DMS79 (cell line): Measurements from ENCODE around the gene PPARA.
"Not testable (repeated sequence)": the region's sequence is repeated elsewhere in the genome, so short reads cannot be mapped to it uniquely, and the experiment has no call there.

Experiments
- DNase-seq: peaks from one replicate; lab custom pipeline; 2025; lab: John Stamatoyannopoulos, UW

PPARA gene

GRCh38 chr22:46126853-46127385 lies 23.4 kb upstream of the PPARA start:
- DNase-seq: no peak

GRCh38 chr22:46127556-46127955 lies 22.8 kb upstream of the PPARA start:
- DNase-seq: no peak

- DNase-seq: no peak
These were observed 21.7 kb upstream of the PPARA start for GRCh38 chr22:46128606-46129005.

GRCh38 chr22:46129390-46130041 lies 20.8 kb upstream of the PPARA start:
- no peak for DNase-seq

GRCh38 chr22:46131151-46131587 lies 19.2 kb upstream of the PPARA start:
- DNase-seq: no peak

GRCh38 chr22:46132193-46132829 lies 18.0 kb upstream of the PPARA start:
- not testable (repeated sequence) for DNase-seq

- no peak for DNase-seq
These were observed 17.3 kb upstream of the PPARA start for GRCh38 chr22:46132830-46133587.

- no peak for DNase-seq
These were observed 16.8 kb upstream of the PPARA start for GRCh38 chr22:46133588-46133855.

- no peak for DNase-seq
These were observed 16.1 kb upstream of the PPARA start for GRCh38 chr22:46134111-46134705.

- DNase-seq: no peak
These were observed 14.5 kb upstream of the PPARA start for GRCh38 chr22:46135611-46136485.

GRCh38 chr22:46136486-46137217 lies 13.7 kb upstream of the PPARA start:
- DNase-seq: no peak

GRCh38 chr22:46137218-46137766 lies 13.0 kb upstream of the PPARA start:
- DNase-seq: no peak

- DNase-seq: no peak
These were observed 12.1 kb upstream of the PPARA start for GRCh38 chr22:46138058-46138797.

GRCh38 chr22:46139417-46139816 lies 10.9 kb upstream of the PPARA start:
- not testable (repeated sequence) for DNase-seq

GRCh38 chr22:46139895-46140350 lies 10.4 kb upstream of the PPARA start:
- no peak for DNase-seq

GRCh38 chr22:46140989-46141928 lies 9.1 kb upstream of the PPARA start:
- DNase-seq: no peak

GRCh38 chr22:46142548-46143490 lies 7.5 kb upstream of the PPARA start:
- DNase-seq: no peak
